HG03469 (cell line): Measurements from ENCODE around the gene TNK1.
A peak's percentile ranks its signal among the peaks of the same experiment; 100 is the strongest.

ENCODE experiments used
- ATAC-seq: cut with Tn5 transposase; IDR thresholded peaks from one replicate; pipeline ENCODE4 v1.9.1; 2021; ENCODE audit warnings: mild to moderate bottlenecking, moderate library complexity, moderate number of reproducible peaks; ENCODE audit not compliant: unreplicated experiment

The TNK1 gene

GRCh38 chr17:7389924-7390910 lies 9.3 kb downstream of the TNK1 start:
- ATAC-seq: no peak

DNA sequence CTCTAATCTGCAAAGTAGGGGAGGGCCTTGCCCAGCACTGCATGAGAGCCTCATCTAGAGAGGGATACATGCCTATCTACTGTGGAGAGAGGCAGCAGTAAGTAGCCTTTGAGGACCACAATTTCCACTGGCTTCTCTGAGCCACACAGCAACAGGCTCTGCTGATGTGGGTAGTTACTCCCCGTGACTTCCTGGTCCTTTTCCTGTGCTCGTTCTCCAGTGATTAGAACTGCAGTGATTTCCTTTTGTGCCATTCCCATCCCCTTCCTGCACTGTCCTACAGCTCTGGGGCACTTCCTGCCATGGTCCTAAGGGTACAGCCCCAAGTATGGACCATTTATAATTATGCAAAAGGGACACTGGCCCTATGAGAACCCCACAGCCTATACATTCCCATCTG lies 10.4 kb downstream of the TNK1 start:
- ATAC-seq: no peak

GRCh38 chr17:7392696-7393612 lies 12.1 kb downstream of the TNK1 start:
- ATAC-seq: no peak

DNA sequence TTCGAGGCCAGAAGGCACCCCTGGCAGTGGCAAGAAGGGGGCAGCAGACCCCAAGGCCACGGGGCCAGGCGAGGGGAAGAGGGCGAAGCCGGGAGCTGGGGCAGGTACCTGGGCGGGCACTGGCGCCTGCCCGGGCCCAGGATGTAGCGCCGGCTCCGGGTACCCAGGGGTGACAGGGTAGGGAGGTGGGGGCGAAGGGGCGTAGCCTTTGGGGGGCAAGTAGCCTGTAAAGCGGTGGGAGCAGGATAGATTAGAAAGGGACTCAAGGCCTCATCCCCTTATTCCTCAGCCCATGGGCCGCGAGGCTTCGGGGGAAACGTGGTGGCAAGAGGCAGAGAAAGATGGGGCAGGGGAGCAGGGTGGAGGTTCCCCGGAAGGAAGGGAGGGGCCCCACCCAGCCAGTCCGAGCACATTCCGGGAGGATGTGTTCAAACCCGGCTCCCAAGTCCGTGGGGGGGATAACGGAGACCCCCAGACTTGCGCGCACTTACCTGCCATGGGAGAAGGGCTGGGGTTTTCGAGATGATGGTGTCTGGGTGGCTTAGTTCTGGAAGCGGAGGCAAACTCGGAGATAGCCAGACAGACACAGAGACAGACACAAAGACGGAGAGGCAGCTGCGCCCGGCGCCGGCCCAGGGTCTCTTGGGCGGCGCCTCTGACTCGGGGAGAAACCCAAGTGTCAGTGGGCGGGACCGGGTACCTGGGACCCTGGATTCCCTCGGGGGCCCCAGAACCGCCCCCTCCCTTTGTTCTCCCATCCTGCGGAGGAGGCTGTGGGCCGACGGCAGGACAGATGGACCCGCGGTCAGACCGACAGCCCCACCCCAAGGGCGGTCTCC lies 12.9 kb downstream of the TNK1 start:
- no peak for ATAC-seq

DNA sequence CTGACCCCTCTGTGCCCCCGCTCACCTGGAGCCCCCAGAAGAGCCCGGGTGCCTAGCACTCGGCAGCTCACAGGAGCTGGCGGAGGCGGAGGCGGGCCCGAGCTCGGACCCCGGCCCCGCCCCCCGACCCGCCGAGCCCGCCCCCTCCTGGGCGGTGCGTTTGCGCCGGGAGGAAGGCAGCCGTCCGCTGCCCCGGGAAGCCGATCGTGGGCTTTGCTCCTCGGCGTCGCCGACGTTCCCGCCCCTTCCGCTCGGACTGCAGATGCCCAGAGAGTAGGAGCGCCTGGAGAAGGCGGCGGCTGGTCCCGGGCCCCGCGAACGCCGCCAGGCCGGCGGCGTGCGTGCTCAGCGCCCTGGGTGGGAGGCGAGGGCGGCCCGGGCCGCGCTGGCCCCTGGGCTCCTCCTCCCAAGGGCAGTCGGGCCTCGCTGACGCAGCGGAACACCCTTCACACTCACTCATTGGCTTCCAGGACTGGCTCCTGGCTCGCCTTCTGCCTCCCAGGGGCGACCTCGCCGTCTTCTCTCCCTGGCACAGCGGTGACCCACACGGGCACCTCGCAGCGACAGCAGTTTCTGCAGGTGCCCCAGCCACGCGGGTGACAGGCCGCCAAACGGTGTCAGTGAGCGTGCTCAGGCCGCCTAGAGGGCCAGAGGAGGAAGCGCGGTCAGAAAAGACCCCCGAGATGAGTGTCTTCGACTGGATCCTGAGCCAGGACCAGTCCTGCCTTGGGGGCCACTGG lies 13.7 kb downstream of the TNK1 start, which contains the start of gene PLSCR3:
Gene PLSCR3, minus strand, starts transcription at position 74 of the 740 bp plus-strand sequence. CDS start 415 bp downstream, outside the sequence.
- no peak for ATAC-seq

DNA sequence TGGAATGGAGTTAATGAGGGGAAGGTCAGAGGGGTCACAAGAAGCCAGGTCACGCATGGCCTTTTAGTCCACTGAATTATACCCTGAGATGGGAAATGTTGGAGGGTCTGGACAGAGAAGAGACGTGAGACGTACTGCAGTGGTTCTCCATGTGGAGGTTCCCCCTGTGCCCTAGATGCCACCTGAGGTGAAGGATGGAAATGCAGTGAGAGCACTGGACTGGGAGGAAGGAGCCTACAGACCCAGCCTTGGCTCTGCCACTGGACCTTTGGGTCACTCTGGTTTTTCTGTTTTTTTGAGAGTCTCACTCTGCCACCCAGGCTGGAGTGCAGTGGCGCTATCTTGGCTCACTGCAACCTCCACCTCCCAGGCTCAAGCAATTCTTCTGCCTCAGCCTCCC lies 15.3 kb downstream of the TNK1 start:
- no peak for ATAC-seq

DNA sequence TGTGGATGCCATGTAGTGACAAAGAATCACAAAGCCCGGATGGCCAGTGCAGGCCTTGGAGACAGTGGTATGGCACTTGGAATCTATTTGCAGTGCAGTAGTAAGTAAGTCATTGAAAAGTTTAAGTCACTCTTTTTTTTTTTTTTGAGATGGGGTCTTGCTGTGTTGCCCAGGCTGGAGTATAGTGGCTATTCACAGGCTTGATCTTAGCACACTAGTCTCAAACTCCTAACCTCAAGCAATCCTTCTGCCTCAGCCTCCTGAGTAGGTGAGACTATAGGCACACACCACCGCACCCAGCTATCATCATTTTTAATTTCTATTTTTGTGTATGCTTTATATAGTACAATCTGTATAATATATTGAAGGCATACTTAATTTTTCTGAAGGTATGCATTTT lies 17.7 kb downstream of the TNK1 start:
- ATAC-seq: no peak

GRCh38 chr17:7403043-7403726 lies 22.3 kb downstream of the TNK1 start:
- ATAC-seq: no peak

GRCh38 chr17:7403727-7403976 lies 22.8 kb downstream of the TNK1 start:
- no peak for ATAC-seq

- peak; percentile 59 for ATAC-seq
Measured at GRCh38 chr17:7403977-7404736, 23.3 kb downstream of the TNK1 start, which contains the start of gene TMEM256. TSS of gene TMEM256 (minus strand) at chr17:7404097. CDS start at chr17:7404084, 13 bp downstream.

DNA sequence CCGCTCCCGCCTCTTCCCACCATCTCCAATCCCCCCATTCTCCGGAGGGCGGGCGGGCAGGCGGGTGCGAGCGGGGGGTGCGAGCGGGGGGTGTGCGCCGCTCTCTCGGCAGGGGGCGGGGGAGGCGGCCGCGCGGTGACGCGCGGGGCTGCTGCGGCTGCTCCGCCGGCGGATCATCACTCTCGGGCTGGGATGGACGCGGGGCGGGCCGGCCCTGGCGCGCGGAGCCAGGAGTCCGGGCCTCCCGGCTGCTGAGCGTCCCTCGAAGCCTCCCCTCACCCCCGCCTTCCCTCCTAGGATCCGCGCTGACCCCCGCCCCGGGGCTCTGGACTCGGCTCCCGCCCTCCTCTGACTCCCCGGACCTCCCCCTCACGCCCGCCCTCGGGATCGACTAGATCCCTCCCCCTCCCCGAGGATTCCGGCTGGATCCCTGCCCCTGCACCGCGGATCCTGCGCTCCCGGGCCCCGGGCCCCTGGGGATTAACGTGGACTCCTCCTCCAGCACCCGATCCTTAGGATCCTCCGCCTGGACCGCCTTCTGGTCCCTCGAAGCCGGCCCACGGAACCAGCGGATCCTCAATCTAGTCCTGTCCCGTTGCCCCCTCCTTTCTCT lies 24.0 kb downstream of the TNK1 start:
- no peak for ATAC-seq

DNA sequence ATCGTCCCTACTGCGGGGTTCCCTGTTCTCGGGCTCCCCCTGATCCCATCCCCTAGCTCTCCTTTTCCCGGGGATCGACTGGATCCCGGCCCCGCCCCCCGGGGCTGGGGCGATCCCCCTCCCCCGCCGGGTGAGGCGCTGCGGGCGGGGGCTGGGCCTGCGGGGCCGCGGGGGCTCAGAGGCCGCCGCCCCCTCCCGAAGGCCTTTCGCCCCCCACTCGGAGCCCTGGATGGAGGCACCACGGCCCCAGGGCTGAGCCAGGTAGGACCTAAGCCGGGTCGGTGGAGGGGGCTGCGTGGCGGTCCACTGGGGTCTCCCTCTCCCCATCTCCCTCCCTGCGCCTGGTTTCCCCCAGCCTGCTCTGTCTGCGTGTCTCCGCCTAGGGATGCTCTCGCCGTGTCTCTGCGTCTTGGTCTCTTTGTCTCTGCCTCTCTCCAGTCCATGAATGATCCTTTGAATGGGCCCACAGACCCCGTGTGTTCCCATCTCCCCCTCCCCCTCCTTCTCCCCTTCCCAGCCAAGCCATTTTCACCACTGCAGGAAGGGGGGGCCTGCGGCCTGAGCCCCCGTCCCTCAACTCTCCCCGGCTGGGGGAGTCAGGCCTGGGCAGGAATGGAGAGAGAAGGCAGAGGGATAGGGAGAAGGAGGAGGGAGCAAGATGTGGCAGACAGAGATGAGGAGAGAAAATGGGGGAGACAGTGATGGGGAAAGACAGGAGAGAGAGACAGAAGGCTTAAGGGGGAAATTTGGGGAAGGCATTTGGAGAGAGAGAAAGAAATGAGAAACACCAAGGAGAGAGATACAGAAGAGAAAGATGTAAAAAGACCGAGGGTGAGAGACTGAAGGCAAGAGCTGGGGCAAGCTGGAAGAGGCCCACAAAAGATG lies 24.7 kb downstream of the TNK1 start:
- ATAC-seq: no peak

GRCh38 chr17:7406235-7406825 lies 25.4 kb downstream of the TNK1 start:
- no peak for ATAC-seq

DNA sequence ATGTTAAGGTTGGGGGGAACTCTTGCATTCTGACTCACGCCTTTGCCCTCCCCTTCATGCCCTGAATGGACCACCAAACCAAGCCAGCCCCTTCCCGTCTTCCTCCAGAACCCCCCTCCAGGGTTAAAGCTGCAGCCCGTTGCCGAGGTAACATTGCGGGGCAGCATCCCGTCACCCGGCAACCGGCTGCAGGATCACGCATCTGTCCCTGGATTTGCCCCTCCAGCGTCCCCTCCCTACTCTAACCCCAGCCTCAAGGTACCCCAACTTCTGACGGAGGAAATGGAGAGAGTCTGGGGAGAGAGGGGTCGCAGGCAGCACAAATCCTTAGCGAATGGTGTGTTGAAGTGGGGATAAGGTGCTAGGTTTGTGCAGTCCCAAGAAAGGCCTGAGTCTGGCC lies 26.2 kb downstream of the TNK1 start:
- no peak for ATAC-seq

DNA sequence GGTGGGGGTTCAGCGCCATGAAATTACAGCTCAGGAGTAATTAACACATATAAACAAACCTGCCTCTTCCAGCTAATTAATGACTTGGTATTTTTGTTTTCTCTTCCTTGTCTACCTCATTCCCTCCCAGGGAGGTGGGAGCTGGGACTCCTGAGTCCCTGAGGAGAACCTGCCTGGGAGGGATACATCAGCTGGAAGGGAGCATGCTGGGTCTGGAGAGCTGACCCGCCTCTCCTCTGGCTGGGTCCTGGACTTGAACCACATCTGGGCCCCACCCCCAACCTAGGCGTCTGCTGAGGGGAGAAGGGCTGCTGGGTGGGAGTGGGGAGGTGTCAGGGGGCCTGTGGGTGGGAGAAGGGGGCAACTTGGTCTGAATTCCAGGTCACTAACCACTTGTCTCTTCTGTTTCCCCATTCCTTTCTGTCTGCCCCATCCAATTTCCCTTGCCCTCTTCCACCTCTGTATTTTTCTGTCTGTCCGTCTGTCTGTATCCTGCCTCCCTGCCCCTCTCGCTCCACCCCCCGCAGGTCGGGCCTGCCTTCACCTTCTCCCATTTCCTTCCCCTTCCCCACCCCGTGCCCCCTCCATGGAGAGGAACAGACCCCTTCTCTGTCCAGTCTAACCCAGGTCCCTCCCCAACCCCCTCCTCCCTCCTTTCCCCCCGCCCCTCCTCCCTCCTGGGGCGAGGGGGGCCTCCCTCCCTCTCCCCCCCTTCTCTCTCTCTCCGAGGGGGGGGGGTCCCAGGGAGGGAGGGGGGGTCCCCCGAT lies 26.8 kb downstream of the TNK1 start, which contains the start of gene NLGN2:
Gene NLGN2, plus strand, starts transcription at position 361 of the 767 bp plus-strand sequence. CDS start 411 bp downstream, outside the sequence.
- ATAC-seq: no peak

DNA sequence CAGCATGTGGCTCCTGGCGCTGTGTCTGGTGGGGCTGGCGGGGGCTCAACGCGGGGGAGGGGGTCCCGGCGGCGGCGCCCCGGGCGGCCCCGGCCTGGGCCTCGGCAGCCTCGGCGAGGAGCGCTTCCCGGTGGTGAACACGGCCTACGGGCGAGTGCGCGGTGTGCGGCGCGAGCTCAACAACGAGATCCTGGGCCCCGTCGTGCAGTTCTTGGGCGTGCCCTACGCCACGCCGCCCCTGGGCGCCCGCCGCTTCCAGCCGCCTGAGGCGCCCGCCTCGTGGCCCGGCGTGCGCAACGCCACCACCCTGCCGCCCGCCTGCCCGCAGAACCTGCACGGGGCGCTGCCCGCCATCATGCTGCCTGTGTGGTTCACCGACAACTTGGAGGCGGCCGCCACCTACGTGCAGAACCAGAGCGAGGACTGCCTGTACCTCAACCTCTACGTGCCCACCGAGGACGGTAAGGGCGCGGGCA lies 27.4 kb downstream of the TNK1 start:
- ATAC-seq: no peak
